NT2/D1 (cell line): Measurements from ENCODE around the gene PDHB.

ENCODE experiments used
- SUZ12 ChIP-seq: IDR thresholded peaks from 2 replicates; pipeline ENCODE4 v1.6.1; 2011; ENCODE audit not compliant: insufficient read length, insufficient read depth; ENCODE audit errors: extremely low read depth
- YY1 ChIP-seq: IDR thresholded peaks from 2 replicates; pipeline ENCODE4 v1.6.1; 2011; ENCODE audit not compliant: insufficient read length, insufficient read depth

DNA sequence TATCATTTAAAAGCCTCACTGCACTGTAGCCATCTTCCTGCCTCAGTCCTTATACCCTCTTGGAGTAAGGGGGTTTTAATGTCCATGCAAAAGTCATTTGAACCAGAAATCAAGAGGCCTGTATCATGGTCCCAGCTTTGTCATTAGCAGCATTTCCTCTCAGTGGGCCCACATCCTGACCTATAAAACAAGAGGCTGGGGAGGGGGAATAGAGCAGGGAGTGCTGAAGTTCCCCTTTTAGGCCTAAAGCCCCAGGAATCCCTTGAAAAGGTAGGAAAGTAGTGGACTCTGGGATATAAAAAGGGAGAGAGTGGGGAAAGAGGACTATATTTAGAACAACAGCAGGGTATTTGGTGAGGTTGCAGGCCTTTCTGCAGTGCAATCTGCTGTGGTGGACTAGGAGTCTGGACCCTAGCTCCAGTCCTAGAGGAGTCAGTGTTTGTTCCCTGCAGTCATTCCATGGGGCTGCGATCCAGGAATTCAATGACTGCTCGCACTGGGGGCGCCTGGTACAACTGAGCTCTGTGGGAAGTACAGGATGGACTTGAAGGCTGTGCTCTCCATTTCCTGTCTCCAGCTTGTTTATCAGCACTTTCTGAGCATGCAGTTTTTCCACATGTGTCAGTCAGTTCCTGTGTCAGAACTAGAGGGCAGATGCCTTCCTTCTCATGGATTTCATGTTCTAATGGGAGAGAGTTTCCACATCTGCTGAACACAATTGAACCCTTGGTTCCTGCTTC lies 46.8 kb downstream of the PDHB start:
- no peak for TF ChIP-seq YY1
- no peak for TF ChIP-seq SUZ12
